HFFc6 (cell line): Measurements from ENCODE around the gene SMYD3. TPM values are rescaled to one million over a fixed set of nuclear protein-coding genes. Genes with fewer than 3 reads are reported as not detected.
"Not testable (repeated sequence)": the region's sequence is repeated elsewhere in the genome, so short reads cannot be mapped to it uniquely, and the experiment has no call there.

Experiments
- DNase-seq: peaks from one replicate; pipeline ENCODE4 v3.0.0-alpha.2; 2018
- H3K27ac Mint-ChIP-seq: 2 replicates; pipeline ENCODE4 v1.8.0; 2020; ENCODE audit warnings: mild to moderate bottlenecking, mixed read lengths
- H3K27me3 Mint-ChIP-seq: 2 replicates; pipeline ENCODE4 v1.8.0; 2021; ENCODE audit warnings: mild to moderate bottlenecking, moderate library complexity, mixed read lengths; ENCODE audit not compliant: insufficient read depth
- H3K36me3 Mint-ChIP-seq: 2 replicates; pipeline ENCODE4 v1.8.0; 2021; ENCODE audit warnings: low read depth, mixed read lengths
- H3K4me1 Mint-ChIP-seq: 2 replicates; pipeline ENCODE4 v1.8.0; 2020; ENCODE audit warnings: low read depth, mixed read lengths
- H3K4me3 Mint-ChIP-seq: 2 replicates; pipeline ENCODE4 v1.8.0; 2020; ENCODE audit warnings: mild to moderate bottlenecking, moderate library complexity, mixed read lengths
- H3K9me3 Mint-ChIP-seq: 2 replicates; pipeline ENCODE4 v1.8.0; 2020; ENCODE audit warnings: mild to moderate bottlenecking, mixed read lengths
- total RNA-seq, 6 experiments: library from RNA; stranded (reverse); fragmentation: NEBNext Ultra II Directional; extraction: Animal tissue kit (Norgen Biotek cat#: 25700); gene quantifications; 2 replicates in 1 of 6; 3 replicates in 5 of 6; pipeline ENCODE4 v1.2.3, GENCODE V29; 2021
- TF ChIP-seq, protein P1 (sequence below): fragments of 200-600 bp; sonication (generic); IDR thresholded peaks from 2 replicates; pipeline ENCODE4 v1.5.0; 2021; ENCODE audit warnings: antibody characterized with exemption, mild to moderate bottlenecking

Gene SMYD3
- total RNA-seq, 6 experiments from 2014 or later: 28.4 to 37.9 (median 31.2) TPM

DNA sequence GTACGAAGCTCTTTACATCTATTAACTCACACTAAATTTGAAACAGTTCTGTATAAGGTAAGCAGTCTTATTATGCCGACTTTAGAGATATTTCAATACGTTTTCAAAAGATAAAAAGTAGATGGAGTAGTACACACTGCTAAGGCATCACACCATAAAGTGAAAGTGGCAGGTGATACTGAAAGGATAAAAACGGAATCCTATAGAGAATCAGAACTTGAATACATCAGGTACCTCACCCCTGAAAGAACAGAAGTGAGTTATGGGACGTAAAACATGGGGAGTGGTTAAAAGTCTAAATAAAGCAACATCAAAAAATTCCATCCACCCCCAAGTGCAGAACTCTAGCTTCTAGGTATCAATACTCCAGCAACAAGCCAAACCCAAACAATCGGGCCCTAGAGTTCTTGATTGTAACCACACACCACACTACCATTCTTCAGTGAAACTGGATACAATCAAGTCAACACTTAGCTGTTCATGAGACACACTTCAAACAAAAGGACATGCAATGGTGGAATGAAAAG, 142.6 kb downstream of the SMYD3 start:
- H3K27ac Mint-ChIP-seq: no peak overlapping the region
- no peak for DNase-seq
- no peak overlapping the region for H3K4me3 Mint-ChIP-seq
- peaks cover 12% of the 10 kb centered on the region; the same call in 1 of the 2 replicates for H3K36me3 Mint-ChIP-seq
- no peaks in the 10 kb centered on the region for H3K9me3 Mint-ChIP-seq
- TF ChIP-seq, protein P1, sequence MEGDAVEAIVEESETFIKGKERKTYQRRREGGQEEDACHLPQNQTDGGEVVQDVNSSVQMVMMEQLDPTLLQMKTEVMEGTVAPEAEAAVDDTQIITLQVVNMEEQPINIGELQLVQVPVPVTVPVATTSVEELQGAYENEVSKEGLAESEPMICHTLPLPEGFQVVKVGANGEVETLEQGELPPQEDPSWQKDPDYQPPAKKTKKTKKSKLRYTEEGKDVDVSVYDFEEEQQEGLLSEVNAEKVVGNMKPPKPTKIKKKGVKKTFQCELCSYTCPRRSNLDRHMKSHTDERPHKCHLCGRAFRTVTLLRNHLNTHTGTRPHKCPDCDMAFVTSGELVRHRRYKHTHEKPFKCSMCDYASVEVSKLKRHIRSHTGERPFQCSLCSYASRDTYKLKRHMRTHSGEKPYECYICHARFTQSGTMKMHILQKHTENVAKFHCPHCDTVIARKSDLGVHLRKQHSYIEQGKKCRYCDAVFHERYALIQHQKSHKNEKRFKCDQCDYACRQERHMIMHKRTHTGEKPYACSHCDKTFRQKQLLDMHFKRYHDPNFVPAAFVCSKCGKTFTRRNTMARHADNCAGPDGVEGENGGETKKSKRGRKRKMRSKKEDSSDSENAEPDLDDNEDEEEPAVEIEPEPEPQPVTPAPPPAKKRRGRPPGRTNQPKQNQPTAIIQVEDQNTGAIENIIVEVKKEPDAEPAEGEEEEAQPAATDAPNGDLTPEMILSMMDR: no peak
- H3K4me1 Mint-ChIP-seq: no peaks in the 10 kb centered on the region
- no peaks in the 10 kb centered on the region for H3K27me3 Mint-ChIP-seq

DNA sequence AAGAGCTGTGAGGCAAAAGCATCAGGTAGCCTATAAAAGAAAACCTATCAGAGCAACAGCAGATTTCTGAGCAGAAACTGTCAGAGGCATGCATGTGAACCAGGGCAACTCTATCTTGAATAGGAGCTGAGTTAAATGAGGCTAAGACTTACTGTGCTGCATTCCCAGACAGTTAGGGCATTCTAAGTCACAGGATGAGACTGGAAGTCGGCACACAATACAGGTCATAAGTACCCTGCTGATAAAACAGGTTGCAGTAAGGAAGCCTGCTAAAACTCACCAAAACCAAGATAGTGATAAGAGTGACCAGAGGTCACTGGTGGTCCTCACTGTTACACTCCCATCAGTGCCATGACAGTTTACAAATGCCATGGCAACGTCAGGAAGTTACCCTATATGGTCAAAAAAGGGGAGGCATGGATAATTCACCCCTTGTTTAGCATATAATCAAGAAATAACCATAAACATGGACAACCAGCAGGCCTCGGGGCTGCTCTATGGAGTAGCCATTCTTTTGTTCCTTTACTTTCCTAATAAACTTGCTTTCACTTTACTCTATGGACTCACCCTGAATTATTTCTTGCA, 150.0 kb downstream of the SMYD3 start:
- H3K27me3 Mint-ChIP-seq, H3K9me3 Mint-ChIP-seq, H3K4me3 Mint-ChIP-seq, H3K36me3 Mint-ChIP-seq: not testable (repeated sequence)
- H3K4me1 Mint-ChIP-seq: peaks cover 20% of the 10 kb centered on the region
- DNase-seq: peak; percentile 38
- peak overlapping the region; percentile 30; the same call in 1 of the 2 replicates for H3K27ac Mint-ChIP-seq

DNA sequence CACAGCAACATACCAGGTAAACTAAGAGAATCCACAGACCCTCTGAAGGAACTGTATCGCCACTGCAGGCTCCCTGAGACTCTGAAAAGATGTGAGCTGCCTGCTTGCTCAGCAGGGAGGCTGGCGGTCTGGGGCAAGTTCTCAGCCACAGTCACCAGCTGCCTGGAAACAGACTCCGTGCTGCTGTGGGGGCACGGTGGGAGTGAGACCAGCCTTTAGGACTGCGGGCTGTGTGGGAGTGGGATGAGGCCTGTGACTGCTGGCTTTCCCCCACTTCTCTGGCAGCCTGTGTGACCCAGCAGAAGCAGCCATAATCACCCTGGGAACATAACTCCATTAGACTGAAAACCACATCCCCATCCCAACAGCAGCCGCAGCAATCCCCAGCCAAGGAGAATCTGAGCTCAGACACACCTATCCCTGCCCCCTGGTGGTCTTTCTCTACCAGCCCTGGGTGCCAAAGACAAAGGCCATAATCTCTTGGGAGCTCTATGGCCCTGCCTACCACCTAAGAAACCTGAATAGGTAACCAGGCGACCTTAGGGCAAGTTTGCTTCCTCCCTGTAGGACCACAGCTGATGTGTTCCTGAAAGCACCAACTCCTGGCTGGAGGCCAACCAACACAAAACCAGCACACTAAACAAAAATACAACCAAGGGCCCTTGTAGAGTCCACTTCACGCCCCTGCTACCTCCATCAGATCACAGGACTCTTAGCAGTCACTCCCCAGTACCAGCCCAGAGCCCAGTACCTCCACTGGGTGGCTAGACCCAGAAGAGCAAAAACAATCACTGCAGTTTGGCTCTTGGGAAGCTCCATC, 151.5 kb downstream of the SMYD3 start:
- H3K4me3 Mint-ChIP-seq: no peak overlapping the region
- no peaks in the 10 kb centered on the region for H3K27me3 Mint-ChIP-seq
- DNase-seq: no peak
- TF ChIP-seq, protein P1: no peak; the same call in 1 of the 2 replicates
- no peaks in the 10 kb centered on the region for H3K9me3 Mint-ChIP-seq
- peaks cover 20% of the 10 kb centered on the region for H3K4me1 Mint-ChIP-seq
- peaks cover 1% of the 10 kb centered on the region; the same call in 1 of the 2 replicates for H3K36me3 Mint-ChIP-seq
- no peak overlapping the region for H3K27ac Mint-ChIP-seq

DNA sequence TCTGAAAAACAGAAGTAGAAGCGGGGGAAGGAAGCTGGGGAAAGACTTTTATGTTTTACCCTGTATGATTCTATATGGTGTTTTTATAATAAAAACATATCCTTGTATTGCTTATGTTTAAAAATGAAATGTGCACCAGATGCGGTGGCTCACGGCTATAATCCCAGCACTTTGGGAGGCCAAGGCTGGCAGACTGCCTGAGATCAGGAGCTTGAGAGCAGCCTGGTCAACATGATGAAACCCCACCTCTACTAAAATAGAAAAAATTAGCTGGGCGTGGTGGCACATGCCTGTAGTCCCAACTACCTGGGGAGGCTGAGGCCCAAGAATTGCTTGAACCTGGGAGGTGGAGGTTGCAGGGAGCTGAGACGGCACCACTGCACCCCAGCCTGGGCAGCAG, 155.4 kb downstream of the SMYD3 start:
- H3K9me3 Mint-ChIP-seq: no peaks in the 10 kb centered on the region

DNA sequence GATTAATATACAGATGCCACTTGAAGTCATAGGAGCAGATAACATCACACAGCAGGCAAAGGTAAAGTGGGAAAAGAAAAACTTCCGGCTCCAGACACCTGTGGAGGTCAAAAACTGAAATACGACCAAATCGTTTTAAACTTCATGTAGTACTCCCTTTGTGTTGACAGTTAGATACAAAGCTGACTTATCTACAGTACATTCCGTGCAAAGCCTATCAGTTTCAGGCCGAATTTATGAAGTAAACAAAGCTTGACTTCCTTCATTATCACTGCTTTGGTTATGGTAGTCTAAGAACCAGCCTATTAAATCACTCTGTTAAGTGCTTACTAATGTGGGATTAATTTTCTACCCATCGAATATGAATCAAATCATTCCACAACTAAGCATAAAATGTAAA, 156.3 kb downstream of the SMYD3 start:
- TF ChIP-seq, protein P1: no peak
- H3K9me3 Mint-ChIP-seq: no peaks in the 10 kb centered on the region
- no peak overlapping the region for H3K4me3 Mint-ChIP-seq
- no peaks in the 10 kb centered on the region for H3K27me3 Mint-ChIP-seq
- no peaks in the 10 kb centered on the region for H3K4me1 Mint-ChIP-seq
- H3K36me3 Mint-ChIP-seq: no peaks in the 10 kb centered on the region
- DNase-seq: no peak
- no peak overlapping the region for H3K27ac Mint-ChIP-seq

More for the DNA sequence above, 155.4 kb downstream of the SMYD3 start:
- Mint-ChIP-seq H3K36me3 (no peaks in the 10 kb centered on the region), H3K27me3 (no peaks in the 10 kb centered on the region), H3K27ac (no peak overlapping the region), H3K4me1 (peaks cover 9% of the 10 kb centered on the region), H3K4me3 (no peak overlapping the region)
- TF ChIP-seq, protein P1: no peak
- DNase-seq: no peak

DNA sequence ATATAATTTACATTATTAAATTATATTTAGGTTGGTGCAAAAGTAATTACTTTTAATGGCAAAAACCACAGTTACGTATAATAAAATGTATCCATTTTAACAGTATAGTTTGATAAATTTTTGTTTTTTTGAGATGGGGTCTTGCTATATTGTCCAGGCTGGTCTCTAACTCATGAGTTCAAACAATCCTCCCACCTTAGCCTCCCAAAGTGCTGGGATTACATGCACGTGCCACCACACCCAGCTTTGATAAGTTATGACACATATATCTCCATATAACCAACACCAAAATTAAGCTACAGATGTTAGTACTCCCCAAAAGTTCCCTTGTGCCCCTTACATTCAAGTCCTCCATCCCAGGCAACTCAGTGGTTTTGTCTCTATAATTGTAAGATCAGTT, 163.1 kb downstream of the SMYD3 start:
- Mint-ChIP-seq H3K27me3 (no peaks in the 10 kb centered on the region), H3K4me3 (no peak overlapping the region), H3K9me3 (no peaks in the 10 kb centered on the region), H3K36me3 (peaks cover 10% of the 10 kb centered on the region; the same call in 1 of the 2 replicates), H3K27ac (no peak overlapping the region), H3K4me1 (no peaks in the 10 kb centered on the region)
- TF ChIP-seq, protein P1: no peak
- DNase-seq: no peak
